Endothelial cell of umbilical vein (primary cell): ENCODE data around the gene SRPK2. TPM values are rescaled to one million over a fixed set of nuclear protein-coding genes. Genes with fewer than 3 reads are reported as not detected.
"Not testable (repeated sequence)": the region's sequence is repeated elsewhere in the genome, so short reads cannot be mapped to it uniquely, and the experiment has no call there.

Experiments used
- BruUV-seq: library from RNA; stranded (reverse); fragments of 400-500 nt; replicated peaks from 2 replicates; lab custom pipeline; 2021; lab: Mats Ljungman, UMichigan
- CTCF ChIA-PET: fragments of 300-600, 350-600 bp; sonication (Branson Sonifier 250); formaldehyde crosslinking; loops from one replicate; lab custom pipeline; 2021; ENCODE audit warnings: antibody characterized with exemption, inconsistent platforms; lab: Charles Lee
- POLR2A ChIA-PET: fragments of 300-600, 350-600 bp; sonication (Branson Sonifier 250); formaldehyde crosslinking; loops from one replicate; lab custom pipeline; 2021; ENCODE audit warnings: antibody characterized with exemption, inconsistent platforms; lab: Charles Lee
- DNase-seq: peaks from one replicate; pipeline ENCODE4 v3.0.0-alpha.2; 2011; ENCODE audit warnings: low read depth, low spot score
- FAIRE-seq: peaks from 2 replicates; lab custom pipeline; 2011; peaks lifted over from hg19 to GRCh38; lab: Jason Lieb, UNC
- H2AFZ ChIP-seq: 2 replicates; pipeline ENCODE4 v1.6.0; 2012; ENCODE audit warnings: low read depth, low read length, control low read depth, inconsistent platforms
- H3K27ac ChIP-seq: 2 replicates; pipeline ENCODE4 v1.5.1; 2011; ENCODE audit warnings: low read depth, mild to moderate bottlenecking, control low read depth, low read length, moderate library complexity; ENCODE audit not compliant: insufficient read depth
- H3K27me3 ChIP-seq, 2 experiments: 2 replicates each; pipeline versions ENCODE4 v1.6.0 to v1.6.1; 2011; ENCODE audit warnings: low read length in 2 of 2, mixed read lengths in 1 of 2; ENCODE audit not compliant: control insufficient read depth in 2 of 2, insufficient read depth in 2 of 2
- H3K36me3 ChIP-seq, 2 experiments: 2 replicates in 1 of 2; 3 replicates in 1 of 2; pipeline ENCODE4 v1.5.1; 2011; ENCODE audit warnings: low read length in 2 of 2, mild to moderate bottlenecking in 1 of 2, moderate library complexity in 1 of 2; ENCODE audit not compliant: control insufficient read depth in 2 of 2, insufficient read depth in 2 of 2; ENCODE audit errors: extremely low read depth in 1 of 2
- H3K4me1 ChIP-seq: 3 replicates; pipeline ENCODE4 v1.5.1; 2011; ENCODE audit warnings: mild to moderate bottlenecking, low read length; ENCODE audit not compliant: control insufficient read depth, insufficient read depth; ENCODE audit errors: extremely low read depth
- H3K4me2 ChIP-seq: 2 replicates; pipeline ENCODE4 v1.6.1; 2011; ENCODE audit warnings: low read length, control low read depth, mixed read lengths; ENCODE audit not compliant: insufficient read depth
- H3K4me3 ChIP-seq, 3 experiments: fragments of 200-600 bp in 1 of 3; sonication (generic), shearing (Covaris generic) in 1 of 3; replicated peaks in 1 of 3; 2 replicates each; pipeline ENCODE4 v1.5.1; 2011 to 2016; ENCODE audit warnings: control low read depth in 3 of 3, low read length in 3 of 3, mild to moderate bottlenecking in 2 of 3, inconsistent platforms in 1 of 3, low read depth in 1 of 3, moderate library complexity in 1 of 3; ENCODE audit not compliant: insufficient read depth in 1 of 3
- H3K79me2 ChIP-seq: 2 replicates; pipeline ENCODE4 v1.6.0; 2012; ENCODE audit warnings: low read length, inconsistent platforms; ENCODE audit not compliant: control insufficient read depth, insufficient read depth
- H3K9ac ChIP-seq: replicated peaks from 2 replicates; pipeline ENCODE3; 2011; ENCODE audit warnings: low read length, control low read depth; ENCODE audit not compliant: insufficient read depth; ENCODE audit errors: extremely low read depth
- H3K9me1 ChIP-seq: replicated peaks from 3 replicates; pipeline ENCODE4 v1.6.0; 2011; ENCODE audit warnings: mild to moderate bottlenecking, low read length; ENCODE audit not compliant: control insufficient read depth, insufficient read depth; ENCODE audit errors: extremely low read depth
- H3K9me3 ChIP-seq: replicated peaks from 2 replicates; pipeline ENCODE4 v1.5.1; 2012; ENCODE audit warnings: low read length, inconsistent platforms; ENCODE audit not compliant: control insufficient read depth, insufficient read depth
- H4K20me1 ChIP-seq: replicated peaks from 2 replicates; pipeline ENCODE3; 2011; ENCODE audit warnings: mild to moderate bottlenecking, low read length; ENCODE audit not compliant: control insufficient read depth, insufficient read depth; ENCODE audit errors: extremely low read depth
- CTCF ChIP-seq, 2 donors: IDR thresholded peaks; 1 replicate in 1 of 2; 2 replicates in 1 of 2; pipeline ENCODE4 v1.5.1; 2011; ENCODE audit warnings: low read length in 2 of 2, mild to moderate bottlenecking in 2 of 2, moderate library complexity in 2 of 2, control low read depth in 1 of 2, inconsistent platforms in 1 of 2, low read depth in 1 of 2; ENCODE audit not compliant: insufficient read depth in 1 of 2; ENCODE audit errors: extremely low read depth in 1 of 2
- FOS ChIP-seq: IDR thresholded peaks from 2 replicates; pipeline ENCODE4 v1.6.1; 2011; ENCODE audit warnings: mild to moderate bottlenecking, low read length, moderate library complexity, borderline replicate concordance; ENCODE audit not compliant: insufficient read depth
- JUN ChIP-seq: IDR thresholded peaks from 2 replicates; pipeline ENCODE4 v1.6.1; 2011; ENCODE audit warnings: borderline replicate concordance, low read depth; ENCODE audit not compliant: insufficient read length, insufficient read depth
- MAX ChIP-seq: IDR thresholded peaks from 2 replicates; pipeline ENCODE4 v1.6.1; 2011; ENCODE audit not compliant: insufficient read depth, insufficient read length
- POLR2A ChIP-seq: IDR thresholded peaks from 2 replicates; pipeline ENCODE4 v1.6.1; 2012; ENCODE audit warnings: low read depth, mild to moderate bottlenecking, control low read depth, low read length
- POLR2AphosphoS5 ChIP-seq: IDR thresholded peaks from 2 replicates; pipeline ENCODE4 v1.6.1; 2012; ENCODE audit warnings: low read depth, mild to moderate bottlenecking, control low read depth, low read length, moderate library complexity; ENCODE audit not compliant: insufficient read depth
- dilution Hi-C: fragments of 300-500 bp; cut with MboI; formaldehyde crosslinking; loops from one replicate; pipeline ENCODE4 v1.15.0; 2019; ENCODE audit warnings: low sequenced_read_pairs; ENCODE audit not compliant: extremely low pct_ligation_motif_present
- intact Hi-C: fragments of 100-400 bp; cut with micrococcal nuclease; formaldehyde crosslinking; loops from one replicate; pipeline ENCODE4 v1.10.0; 2022
- polyA plus RNA-seq, 4 experiments: library from polyadenylated mRNA; depleted of rRNA in 3 of 4; stranded (reverse) in 3 of 4; unstranded in 1 of 4; fragments of >200 nt; gene quantifications; 2 replicates each; pipeline versions ENCODE4 v1.2.1 to v1.2.3, GENCODE V29; 2011 to 2012; ENCODE audit warnings: missing spikeins in 1 of 4
- total RNA-seq: library from RNA; stranded (reverse); gene quantifications from 2 replicates; pipeline ENCODE4 v1.2.3, GENCODE V29; 2021

Gene SRPK2
- total and polyA plus RNA-seq, 2 donors (not counting 3 experiments of a cell fraction or from before 2014, with no cell fraction given) = 13.4 to 55.2 TPM

GRCh38 chr7:105304040-105304895, 84.5 kb downstream of the SRPK2 start:
- Histone ChIP-seq H3K27ac (no peak overlapping the region), H4K20me1 (peaks cover 11% of the 10 kb centered on the region), H3K9ac (no peak overlapping the region), H3K4me3 (no peak overlapping the region), H3K9me3 (no peaks in the 10 kb centered on the region), H2AFZ (no peak overlapping the region), H3K4me2 (no peak overlapping the region), H3K9me1 (no peaks in the 10 kb centered on the region), H3K36me3 (no peaks in the 10 kb centered on the region), H3K79me2 (peaks cover 50% of the 10 kb centered on the region), H3K4me1 (no peaks in the 10 kb centered on the region), H3K27me3 (no peaks in the 10 kb centered on the region)
- dilution Hi-C loops = no loop called here
- ChIA-PET POLR2A (no interaction called here), CTCF (no interaction called here)
- FAIRE-seq (no peak), DNase-seq (no peak)
- intact Hi-C loops = no loop called here
- BruUV-seq = no TSS peak
- TF ChIP-seq MAX = no peak
- TF ChIP-seq FOS = no peak
- TF ChIP-seq CTCF (IDR thresholded peaks at IDR 0.05; ENCODE audit: extremely low read depth in 1 of 2, insufficient read depth in 1 of 2, low read depth in 1 of 2, low read length in 2 of 2) = no peak
- no peak for TF ChIP-seq POLR2AphosphoS5
- no peak for TF ChIP-seq JUN
- no peak for TF ChIP-seq POLR2A

DNA sequence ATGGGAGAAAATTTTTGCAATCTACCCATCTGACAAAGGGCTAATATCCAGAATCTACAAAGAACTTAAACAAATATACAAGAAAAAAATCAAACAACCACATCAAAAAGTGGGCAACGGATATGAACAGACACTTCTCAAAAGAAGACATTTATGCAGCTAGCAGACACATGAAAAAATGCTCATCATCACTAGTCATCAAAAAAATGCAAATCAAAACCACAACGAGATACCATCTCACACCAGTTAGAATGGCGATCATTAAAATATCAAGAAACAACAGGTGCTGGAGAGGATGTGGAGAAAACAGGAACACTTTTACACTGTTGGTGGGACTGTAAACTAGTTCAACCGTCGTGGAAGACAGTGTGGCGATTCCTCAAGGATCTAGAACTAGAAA, 88.1 kb downstream of the SRPK2 start:
- H3K27ac ChIP-seq, BruUV-seq, H3K36me3 ChIP-seq, intact Hi-C loops, FAIRE-seq, H3K27me3 ChIP-seq, H3K9me3 ChIP-seq, CTCF ChIA-PET, DNase-seq, H3K4me3 ChIP-seq, H4K20me1 ChIP-seq, H2AFZ ChIP-seq, H3K4me1 ChIP-seq, H3K9me1 ChIP-seq, POLR2A ChIA-PET, H3K4me2 ChIP-seq, H3K9ac ChIP-seq, dilution Hi-C loops: not testable (repeated sequence)
- H3K79me2 ChIP-seq = peaks cover 56% of the 10 kb centered on the region
